ENCODE measurements around the gene KLHDC3. TPM values are rescaled to one million over a fixed set of nuclear protein-coding genes. Genes with fewer than 3 reads are reported as not detected.

Gene KLHDC3
- total and polyA plus RNA-seq, 2 of the 8 experiments (the other 6 are each of a cell fraction or from before 2014, with no cell fraction given), result 181 to 203 TPM

DNA sequence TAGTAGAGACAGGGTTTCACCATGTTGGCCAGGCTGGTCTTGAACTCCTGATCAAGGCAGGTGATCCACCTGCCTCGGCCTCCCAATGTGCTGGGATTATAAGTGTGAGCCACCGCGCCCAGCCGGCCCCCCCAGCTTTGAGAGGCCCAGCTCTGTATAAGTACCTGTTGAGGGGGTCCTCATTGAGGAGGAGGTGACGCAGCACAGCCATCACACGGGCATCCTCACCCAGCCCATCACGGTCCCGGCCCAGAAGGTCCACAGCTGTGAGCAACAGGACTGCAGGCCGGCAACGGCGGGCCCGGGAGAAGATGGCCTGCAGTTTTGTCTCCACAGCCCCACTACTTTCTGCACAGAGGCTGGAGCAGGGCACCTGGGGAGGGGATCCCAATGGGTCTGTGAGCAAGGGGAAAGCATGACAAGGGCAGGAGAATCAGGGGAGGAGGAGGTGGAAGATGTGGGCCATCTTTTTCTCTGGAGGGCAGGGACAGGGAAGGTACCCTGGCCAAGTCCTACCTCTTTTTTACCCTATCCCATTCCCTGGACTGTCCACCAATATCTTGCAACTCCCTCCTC lies 45.8 kb upstream of the KLHDC3 start (continued):
- TF ChIP-seq CBX8 (IDR thresholded peaks at IDR 0.05; ENCODE audit: borderline replicate concordance, low read depth, low read length) (no peak), TAF7 (optimal IDR thresholded peaks at IDR 0.05; ENCODE audit: borderline replicate concordance, low read depth, low read length) (no peak), TAF1 (IDR thresholded peaks at IDR 0.05; ENCODE audit: low read depth, low read length) (no peak), FOSL1 (IDR thresholded peaks at IDR 0.05; ENCODE audit: insufficient read depth, low read depth, low read length) (no peak)

Measured in H1 (cell line).